PFSK-1 (cell line): ENCODE results near the gene AKIRIN2.

ENCODE experiments used
- POLR2AphosphoS5 ChIP-seq: IDR thresholded peaks from 2 replicates; pipeline ENCODE4 v1.6.1; 2012; ENCODE audit warnings: low read depth, mild to moderate bottlenecking, control low read depth, low read length, moderate library complexity
- REST ChIP-seq, 2 experiments: IDR thresholded peaks; 2 replicates each; pipeline versions ENCODE4 v1.6.1 to v1.8.0; 2011 to 2012; ENCODE audit warnings: low read depth in 2 of 2, low read length in 2 of 2, control low read depth in 1 of 2, inconsistent platforms in 1 of 2, mild to moderate bottlenecking in 1 of 2, moderate library complexity in 1 of 2; ENCODE audit not compliant: insufficient read depth in 1 of 2
- SIN3A ChIP-seq: IDR thresholded peaks from 2 replicates; pipeline ENCODE4 v1.6.1; 2012; ENCODE audit warnings: mild to moderate bottlenecking, low read length, moderate library complexity, borderline replicate concordance; ENCODE audit not compliant: insufficient read depth
- TAF1 ChIP-seq: IDR thresholded peaks from 2 replicates; pipeline ENCODE4 v1.6.1; 2012; ENCODE audit warnings: low read length, control low read depth, borderline replicate concordance; ENCODE audit not compliant: insufficient read depth

- no peak for TF ChIP-seq REST (IDR thresholded peaks at IDR 0.05; ENCODE audit: insufficient read depth in 1 of 2, low read depth in 2 of 2, low read length in 2 of 2)
- TF ChIP-seq POLR2AphosphoS5: no peak
- no peak for TF ChIP-seq SIN3A
- no peak for TF ChIP-seq TAF1
Measured at GRCh38 chr6:87741001-87741650, 39.1 kb upstream of the AKIRIN2 start.
